Effector memory CD8-positive, alpha-beta T cell (primary cell): ENCODE measurements around the gene UNC93A.
"Not testable (repeated sequence)": the region's sequence is repeated elsewhere in the genome, so short reads cannot be mapped to it uniquely, and the experiment has no call there.

Experiments
- ATAC-seq: fragments of 150-1000 bp; cut with Tn5 transposase; replicated peaks from 2 replicates; pipeline ENCODE4 v1.10.0; 2021; ENCODE audit warnings: mild to moderate bottlenecking, moderate library complexity
- DNase-seq, 3 experiments: peaks; one replicate each; pipeline ENCODE4 v3.0.0; 2021
- H3K27ac Mint-ChIP-seq, 2 donors: one replicate each; pipeline ENCODE4 v1.8.0; 2022; ENCODE audit warnings: mild to moderate bottlenecking in 2 of 2, mixed read lengths in 2 of 2, moderate library complexity in 2 of 2
- H3K27me3 Mint-ChIP-seq, 2 donors: one replicate each; pipeline ENCODE4 v1.8.0; 2022; ENCODE audit warnings: mixed read lengths in 2 of 2
- H3K36me3 Mint-ChIP-seq: one replicate; pipeline ENCODE4 v1.8.0; 2022; ENCODE audit warnings: mild to moderate bottlenecking, moderate library complexity, mixed read lengths; ENCODE audit not compliant: insufficient read depth
- H3K4me1 Mint-ChIP-seq, 2 donors: one replicate each; pipeline ENCODE4 v1.8.0; 2022; ENCODE audit warnings: low read depth in 2 of 2, mixed read lengths in 2 of 2
- H3K4me3 Mint-ChIP-seq, 2 donors: one replicate each; pipeline ENCODE4 v1.8.0; 2022; ENCODE audit warnings: mild to moderate bottlenecking in 2 of 2, mixed read lengths in 2 of 2, moderate library complexity in 2 of 2
- H3K9me3 Mint-ChIP-seq, 2 donors: one replicate each; pipeline ENCODE4 v1.8.0; 2022; ENCODE audit warnings: mixed read lengths in 2 of 2

Gene UNC93A

GRCh38 chr6:167304912-167305311 lies 13.8 kb downstream of the UNC93A start:
- Mint-ChIP-seq H3K9me3 (no peaks in the 10 kb centered on the region), H3K27ac (no peak overlapping the region), H3K4me3 (no peak overlapping the region), H3K36me3 (no peaks in the 10 kb centered on the region), H3K27me3 (peaks cover 32 to 80% of the 10 kb centered on the region in 2 donors), H3K4me1 (peaks cover 0 to 2% of the 10 kb centered on the region in 2 donors)
- DNase-seq: no peak
- no peak for ATAC-seq

DNA sequence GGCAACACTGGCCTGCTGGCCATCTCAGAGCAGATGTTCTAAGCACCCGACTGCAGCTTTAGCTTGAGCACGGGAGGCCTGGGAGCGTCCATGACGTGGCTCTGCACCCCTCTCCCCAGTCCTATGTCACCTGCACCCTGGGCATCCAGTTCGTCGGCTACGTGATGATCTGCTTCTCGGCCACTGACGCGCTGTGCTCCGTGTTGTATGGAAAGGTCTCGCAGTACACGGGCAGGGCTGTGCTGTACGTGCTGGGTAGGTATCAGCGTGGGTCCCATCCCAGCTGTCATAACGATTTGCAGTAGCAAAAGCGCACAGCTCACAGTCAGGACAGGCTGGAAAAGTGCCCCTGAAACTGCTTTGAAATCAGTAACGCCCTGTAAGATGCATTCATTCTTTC lies 14.7 kb downstream of the UNC93A start:
- no peak for ATAC-seq
- Mint-ChIP-seq H3K4me1 (no peaks in the 10 kb centered on the region), H3K9me3 (no peaks in the 10 kb centered on the region), H3K4me3 (no peak overlapping the region), H3K27me3 (peaks cover 29 to 75% of the 10 kb centered on the region in 2 donors), H3K36me3 (no peaks in the 10 kb centered on the region), H3K27ac (no peak overlapping the region)
- DNase-seq: no peak

DNA sequence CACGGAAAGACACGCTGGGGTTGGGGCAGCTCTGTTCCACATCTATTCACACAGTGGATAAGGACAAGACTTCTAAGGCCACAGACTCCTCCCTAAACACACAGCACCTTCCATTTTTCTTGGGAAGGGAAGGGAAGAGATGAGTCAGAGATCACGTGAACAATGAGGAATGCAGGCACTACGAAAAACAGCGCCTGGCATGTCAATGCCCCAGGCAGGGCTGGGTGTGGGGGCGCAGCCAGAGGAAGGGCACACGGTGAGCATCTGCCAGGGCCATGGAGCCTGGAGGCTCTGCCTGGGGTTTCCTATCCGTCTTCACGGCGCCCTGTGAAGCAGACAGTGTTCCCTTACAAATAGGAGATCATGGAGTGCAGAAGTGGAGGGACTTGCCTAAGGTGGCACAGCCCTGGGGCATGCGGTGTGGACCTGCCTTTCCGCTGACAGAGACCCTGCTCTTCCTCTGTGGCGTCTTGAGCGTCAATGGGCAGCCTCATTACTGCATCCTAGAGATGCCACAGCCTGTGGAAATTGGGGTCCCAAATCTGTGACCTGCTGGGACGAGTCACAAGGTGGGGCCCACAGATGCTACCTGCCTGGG lies 15.4 kb downstream of the UNC93A start:
- Mint-ChIP-seq H3K9me3 (no peaks in the 10 kb centered on the region), H3K4me1 (no peaks in the 10 kb centered on the region), H3K4me3 (no peak overlapping the region), H3K27me3 (peaks cover 35 to 73% of the 10 kb centered on the region in 2 donors), H3K36me3 (no peaks in the 10 kb centered on the region), H3K27ac (no peak overlapping the region)
- DNase-seq (no peak), ATAC-seq (no peak)

- Mint-ChIP-seq H3K4me3 (no peak overlapping the region), H3K27me3 (peaks cover 35 to 73% of the 10 kb centered on the region in 2 donors), H3K9me3 (no peaks in the 10 kb centered on the region), H3K27ac (no peak overlapping the region), H3K36me3 (no peaks in the 10 kb centered on the region), H3K4me1 (no peaks in the 10 kb centered on the region)
- ATAC-seq (no peak), DNase-seq (no peak)
Measured at GRCh38 chr6:167307342-167307955, 16.3 kb downstream of the UNC93A start.

DNA sequence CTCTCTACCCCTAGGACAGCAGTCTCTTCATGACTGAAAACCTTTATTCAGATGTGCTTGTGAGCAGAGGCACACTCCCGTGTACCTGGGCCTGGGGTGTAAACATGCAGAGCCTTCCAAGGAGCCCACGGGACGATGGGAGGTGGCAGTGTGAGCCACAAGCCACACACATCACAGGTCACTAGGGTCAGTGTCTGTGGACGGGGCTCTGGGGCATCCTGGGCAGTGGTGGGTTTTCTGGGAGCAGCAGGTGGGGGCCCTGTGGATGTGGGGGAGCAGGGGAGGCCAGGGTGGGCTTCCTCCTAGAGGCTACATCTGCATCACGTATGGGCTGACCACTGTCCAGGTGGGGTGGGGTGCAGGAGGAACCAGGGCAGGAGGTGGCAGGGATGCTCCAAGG lies 17.1 kb downstream of the UNC93A start:
- Mint-ChIP-seq H3K27me3 (peaks cover 42 to 73% of the 10 kb centered on the region in 2 donors), H3K4me3 (no peak overlapping the region), H3K36me3 (no peaks in the 10 kb centered on the region), H3K9me3 (no peaks in the 10 kb centered on the region), H3K27ac (no peak overlapping the region), H3K4me1 (no peaks in the 10 kb centered on the region)
- DNase-seq: no peak
- ATAC-seq: no peak

GRCh38 chr6:167309355-167310192 lies 18.5 kb downstream of the UNC93A start:
- H3K27ac Mint-ChIP-seq, H3K36me3 Mint-ChIP-seq, H3K9me3 Mint-ChIP-seq, H3K4me3 Mint-ChIP-seq, DNase-seq, ATAC-seq, H3K4me1 Mint-ChIP-seq: not testable (repeated sequence)
- peaks cover 42 to 65% of the 10 kb centered on the region in 2 donors for H3K27me3 Mint-ChIP-seq

DNA sequence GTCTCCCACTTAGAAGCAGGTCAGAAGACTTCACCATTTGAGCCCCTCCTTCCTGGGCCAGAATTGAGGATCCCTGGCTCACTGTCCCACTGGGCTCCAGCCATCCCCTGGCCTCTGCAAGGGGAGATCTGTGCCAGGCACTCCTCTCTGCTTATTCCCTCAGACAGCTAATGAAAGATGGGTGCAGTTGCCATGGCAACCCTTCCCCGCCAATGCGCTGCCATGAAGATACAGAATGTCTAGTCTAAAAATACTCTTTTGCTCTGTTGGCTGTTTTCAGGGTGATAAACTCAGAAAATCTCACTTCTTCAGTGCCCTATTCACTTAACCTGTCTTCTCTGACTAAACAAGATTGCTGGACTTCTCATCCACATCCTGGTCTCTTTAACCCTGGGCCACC lies 20.2 kb downstream of the UNC93A start:
- Mint-ChIP-seq H3K27ac (no peak overlapping the region), H3K4me1 (no peaks in the 10 kb centered on the region), H3K9me3 (no peaks in the 10 kb centered on the region), H3K4me3 (no peak overlapping the region), H3K36me3 (no peaks in the 10 kb centered on the region), H3K27me3 (peaks cover 31 to 55% of the 10 kb centered on the region in 2 donors)
- no peak for DNase-seq
- no peak for ATAC-seq

GRCh38 chr6:167311691-167312090 lies 20.6 kb downstream of the UNC93A start:
- H3K9me3 Mint-ChIP-seq, H3K36me3 Mint-ChIP-seq, H3K4me1 Mint-ChIP-seq, DNase-seq, H3K27ac Mint-ChIP-seq, ATAC-seq, H3K4me3 Mint-ChIP-seq: not testable (repeated sequence)
- peaks cover 32 to 59% of the 10 kb centered on the region in 2 donors for H3K27me3 Mint-ChIP-seq

DNA sequence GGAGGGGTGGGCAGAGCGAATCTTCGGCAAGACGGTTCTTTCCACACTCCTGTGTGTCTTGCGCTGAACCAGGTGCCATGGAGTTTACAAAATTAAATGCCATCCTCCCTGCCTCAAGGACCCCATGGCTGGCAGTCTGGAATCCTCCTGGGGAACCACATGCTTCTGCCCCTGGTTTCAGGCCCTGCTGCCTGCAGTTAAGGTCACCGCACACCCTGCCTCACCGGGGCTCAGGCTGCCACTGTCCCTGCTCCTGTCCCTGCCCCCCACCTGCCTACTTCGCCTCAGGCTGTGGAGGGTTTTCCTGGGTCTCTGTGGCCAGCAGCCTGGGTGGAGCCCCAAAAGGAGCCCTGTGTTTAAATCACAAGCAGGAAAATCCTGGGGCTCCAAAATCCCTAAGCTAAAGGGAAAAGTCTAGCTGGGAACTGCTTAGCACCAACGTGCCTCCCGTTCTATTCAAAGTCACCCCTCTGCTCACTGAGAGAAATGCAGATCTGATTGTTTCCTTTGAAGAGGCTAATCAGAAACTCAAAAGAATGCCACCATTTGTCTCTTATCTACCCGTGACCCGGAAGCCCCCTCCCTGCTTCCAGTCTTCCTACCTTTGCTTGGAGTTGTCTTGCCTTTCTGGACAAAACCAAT lies 23.2 kb downstream of the UNC93A start:
- Mint-ChIP-seq H3K27ac (no peak overlapping the region), H3K9me3 (no peaks in the 10 kb centered on the region), H3K27me3 (peaks cover 35 to 47% of the 10 kb centered on the region in 2 donors)

GRCh38 chr6:167317172-167317571 lies 26.1 kb downstream of the UNC93A start:
- no peaks in the 10 kb centered on the region for H3K9me3 Mint-ChIP-seq
- ATAC-seq (no peak), DNase-seq (no peak)
- no peak overlapping the region for H3K27ac Mint-ChIP-seq
- no peaks in the 10 kb centered on the region for H3K4me1 Mint-ChIP-seq
- peaks cover 28 to 51% of the 10 kb centered on the region in 2 donors for H3K27me3 Mint-ChIP-seq
- no peaks in the 10 kb centered on the region for H3K36me3 Mint-ChIP-seq
- no peak overlapping the region for H3K4me3 Mint-ChIP-seq

More for the DNA sequence above, 23.2 kb downstream of the UNC93A start:
- ATAC-seq: no peak
- Mint-ChIP-seq H3K4me3 (no peak overlapping the region), H3K4me1 (no peaks in the 10 kb centered on the region), H3K36me3 (no peaks in the 10 kb centered on the region)
- DNase-seq: no peak

GRCh38 chr6:167318354-167318753 lies 27.2 kb downstream of the UNC93A start:
- H3K27ac Mint-ChIP-seq, ATAC-seq, DNase-seq, H3K36me3 Mint-ChIP-seq, H3K4me1 Mint-ChIP-seq, H3K9me3 Mint-ChIP-seq, H3K4me3 Mint-ChIP-seq: not testable (repeated sequence)
- peaks cover 19 to 53% of the 10 kb centered on the region in 2 donors for H3K27me3 Mint-ChIP-seq

DNA sequence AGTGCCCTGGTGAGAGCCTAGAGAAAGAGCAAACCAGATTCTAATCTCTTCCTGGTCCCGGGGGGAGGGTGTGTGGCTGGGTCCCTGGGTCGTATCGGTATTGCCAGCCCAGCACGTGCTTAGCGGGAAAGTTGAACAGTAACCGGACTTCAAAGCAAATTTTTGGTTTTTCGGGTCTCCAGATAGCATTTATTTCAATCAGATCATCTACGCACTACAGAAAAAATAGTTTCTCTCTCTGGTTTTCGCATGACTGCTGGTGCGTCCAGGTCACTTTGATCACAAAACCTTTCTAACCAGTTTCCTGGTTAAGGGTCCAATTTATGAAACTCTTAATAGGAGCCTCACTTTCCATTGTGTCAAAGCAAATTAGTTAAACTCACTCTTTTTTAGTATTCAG lies 27.7 kb downstream of the UNC93A start:
- ATAC-seq, H3K4me3 Mint-ChIP-seq, H3K36me3 Mint-ChIP-seq, DNase-seq, H3K4me1 Mint-ChIP-seq, H3K27ac Mint-ChIP-seq, H3K9me3 Mint-ChIP-seq: not testable (repeated sequence)
- peaks cover 19 to 58% of the 10 kb centered on the region in 2 donors for H3K27me3 Mint-ChIP-seq

DNA sequence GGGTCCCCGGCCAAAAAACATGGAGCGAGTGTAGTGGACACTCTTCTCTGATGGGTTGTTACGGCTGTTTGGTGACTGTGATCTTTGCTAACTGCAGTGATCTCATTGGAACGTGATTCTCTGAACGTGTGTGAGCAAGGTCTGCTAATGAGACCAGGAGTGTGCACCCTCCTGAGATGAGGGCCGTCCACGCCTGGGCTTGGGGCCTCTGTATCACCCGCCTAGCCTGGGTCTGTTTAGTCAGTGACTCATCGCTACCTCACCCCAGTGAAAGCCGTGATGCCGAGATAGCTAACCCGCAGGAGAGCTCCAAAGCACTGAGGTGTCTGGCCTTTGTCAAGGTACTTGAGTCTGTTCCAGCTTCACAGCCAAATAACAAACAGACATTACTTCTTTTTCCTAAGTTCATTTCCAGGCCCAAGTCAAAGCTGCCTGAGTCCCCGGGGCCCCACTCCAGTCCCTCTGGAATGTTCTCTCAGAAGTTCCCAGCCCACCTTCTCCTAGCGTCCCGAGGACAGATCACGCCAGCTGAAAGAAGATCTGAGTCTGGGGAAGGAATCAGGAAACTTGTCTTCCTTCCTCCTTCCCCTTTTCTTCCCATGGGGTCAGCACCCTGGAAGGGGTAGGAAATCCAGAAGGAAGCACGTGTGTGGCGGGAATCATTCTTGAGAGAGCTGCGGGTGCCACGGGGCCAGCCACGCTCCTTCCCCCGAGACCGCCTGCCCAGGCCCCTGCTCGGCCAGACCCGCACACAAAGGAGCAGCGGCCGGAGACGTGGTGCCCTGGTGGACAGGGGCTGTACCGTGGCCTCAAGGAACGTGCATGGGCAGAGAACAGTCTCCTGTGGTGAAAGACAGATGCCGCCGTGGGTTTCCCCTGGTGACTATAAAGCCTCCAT lies 29.0 kb downstream of the UNC93A start:
- peaks cover 19 to 56% of the 10 kb centered on the region in 2 donors for H3K27me3 Mint-ChIP-seq
- ATAC-seq, DNase-seq, H3K36me3 Mint-ChIP-seq, H3K27ac Mint-ChIP-seq, H3K4me1 Mint-ChIP-seq, H3K9me3 Mint-ChIP-seq, H3K4me3 Mint-ChIP-seq: not testable (repeated sequence)
